Peyer's patch (tissue), 4 donors: ENCODE results near the gene LRP5.

ENCODE experiments used
- CTCF ChIP-seq, 6 experiments: fragments of 450-650 bp in 4 of 6; fragments of 200-600 bp in 2 of 6; sonication (generic) in 1 of 6; IDR thresholded peaks; one replicate each; pipeline ENCODE4 v1.5.1; 2017 to 2019; ENCODE audit warnings: antibody characterized with exemption in 6 of 6, mild to moderate bottlenecking in 3 of 6, moderate library complexity in 1 of 6
- POLR2A ChIP-seq, 2 donors: fragments of 450-650 bp; IDR thresholded peaks; one replicate each; pipeline ENCODE4 v1.5.1; 2017; ENCODE audit warnings: antibody characterized with exemption in 2 of 2, mild to moderate bottlenecking in 2 of 2, moderate library complexity in 2 of 2

GRCh38 chr11:68445531-68446035, 133.2 kb downstream of the LRP5 start:
- TF ChIP-seq CTCF (IDR thresholded peaks at IDR 0.05) (no peak), POLR2A (IDR thresholded peaks at IDR 0.05) (no peak)
